CD14-positive monocyte (primary cell): Measurements from ENCODE around the gene PDE4B. TPM values are rescaled to one million over a fixed set of nuclear protein-coding genes. Genes with fewer than 3 reads are reported as not detected.
A peak's percentile ranks its signal among the peaks of the same experiment; 100 is the strongest.

Experiments
- DNase-seq, 3 donors: peaks; one replicate each; pipeline ENCODE4 v3.0.0-alpha.2; 2011 to 2022
- H2AFZ ChIP-seq: 2 replicates; pipeline ENCODE4 v1.6.0; 2012; ENCODE audit warnings: mild to moderate bottlenecking, low read depth, low read length, inconsistent platforms; ENCODE audit not compliant: insufficient read depth, poor library complexity, severe bottlenecking
- H3K27ac ChIP-seq, 2 donors: 1 replicate in 1 of 2; 2 replicates in 1 of 2; pipeline ENCODE4 v1.5.1; 2012 to 2013; ENCODE audit warnings: low read length in 2 of 2, control low read depth in 1 of 2, inconsistent platforms in 1 of 2, low read depth in 1 of 2, mild to moderate bottlenecking in 1 of 2
- H3K27me3 ChIP-seq, 2 donors: one replicate each; pipeline versions ENCODE4 v1.6.0 to v1.6.1; 2011 to 2013; ENCODE audit warnings: low read length in 2 of 2; ENCODE audit not compliant: control insufficient read depth in 2 of 2, insufficient read depth in 2 of 2
- H3K36me3 ChIP-seq, 2 donors: replicated peaks in 1 of 2; 1 replicate in 1 of 2; 2 replicates in 1 of 2; pipeline versions ENCODE4 v1.5.1 to v1.6.1; 2012 to 2013; ENCODE audit warnings: low read length in 2 of 2, control low read depth in 1 of 2, inconsistent platforms in 1 of 2, mild to moderate bottlenecking in 1 of 2; ENCODE audit not compliant: insufficient read depth in 2 of 2, control insufficient read depth in 1 of 2
- H3K4me1 ChIP-seq, 2 donors: 1 replicate in 1 of 2; 2 replicates in 1 of 2; pipeline versions ENCODE4 v1.5.1 to v1.6.1; 2012 to 2013; ENCODE audit warnings: low read length in 2 of 2, control low read depth in 1 of 2, inconsistent platforms in 1 of 2, mild to moderate bottlenecking in 1 of 2, moderate library complexity in 1 of 2; ENCODE audit not compliant: insufficient read depth in 2 of 2, control insufficient read depth in 1 of 2
- H3K4me2 ChIP-seq: replicated peaks from 2 replicates; pipeline ENCODE3; 2012; ENCODE audit warnings: low read length, moderate library complexity, mild to moderate bottlenecking; ENCODE audit not compliant: poor library complexity, severe bottlenecking; ENCODE audit errors: extremely low read depth
- H3K4me3 ChIP-seq, 3 experiments: fragments of 200-600 bp in 1 of 3; sonication (generic) in 1 of 3; replicated peaks in 1 of 3; 1 replicate in 2 of 3; 2 replicates in 1 of 3; pipeline ENCODE4 v1.5.1; 2011 to 2013; ENCODE audit warnings: low read length in 3 of 3, mild to moderate bottlenecking in 3 of 3, control low read depth in 2 of 3, low read depth in 2 of 3, inconsistent platforms in 1 of 3, moderate library complexity in 1 of 3
- H3K79me2 ChIP-seq: 2 replicates; pipeline ENCODE4 v1.6.0; 2012; ENCODE audit warnings: mild to moderate bottlenecking, control low read depth, inconsistent platforms, low read length, moderate library complexity; ENCODE audit not compliant: insufficient read depth
- H3K9ac ChIP-seq: 2 replicates; pipeline ENCODE4 v1.6.0; 2017; ENCODE audit warnings: low read length, mild to moderate bottlenecking; ENCODE audit not compliant: insufficient read depth, poor library complexity, severe bottlenecking
- H3K9me3 ChIP-seq, 2 donors: replicated peaks in 1 of 2; 1 replicate in 1 of 2; 2 replicates in 1 of 2; pipeline versions ENCODE4 v1.5.1 to v1.6.1; 2012 to 2013; ENCODE audit warnings: low read length in 2 of 2, control low read depth in 1 of 2; ENCODE audit not compliant: control insufficient read depth in 1 of 2, insufficient read depth in 1 of 2
- H4K20me1 ChIP-seq: 2 replicates; pipeline ENCODE4 v1.6.0; 2012; ENCODE audit warnings: mild to moderate bottlenecking, low read length, control low read depth, moderate library complexity; ENCODE audit not compliant: insufficient read depth
- H3K27ac Mint-ChIP-seq, 7 donors: one replicate each; pipeline ENCODE4 v1.8.0; 2020; ENCODE audit warnings: mild to moderate bottlenecking in 7 of 7, mixed read lengths in 7 of 7, moderate library complexity in 6 of 7, inconsistent platforms in 2 of 7
- H3K27me3 Mint-ChIP-seq, 3 donors: one replicate each; pipeline ENCODE4 v1.8.0; 2021 to 2022; ENCODE audit warnings: low read depth in 3 of 3, mild to moderate bottlenecking in 3 of 3, mixed read lengths in 3 of 3, moderate library complexity in 3 of 3, inconsistent platforms in 1 of 3
- H3K36me3 Mint-ChIP-seq, 2 donors: one replicate each; pipeline ENCODE4 v1.8.0; 2020; ENCODE audit warnings: mixed read lengths in 2 of 2, inconsistent platforms in 1 of 2, mild to moderate bottlenecking in 1 of 2
- H3K4me1 Mint-ChIP-seq: one replicate; pipeline ENCODE4 v1.8.0; 2020; ENCODE audit warnings: mild to moderate bottlenecking, mixed read lengths
- H3K4me3 Mint-ChIP-seq, 2 donors: one replicate each; pipeline ENCODE4 v1.8.0; 2020; ENCODE audit warnings: mild to moderate bottlenecking in 2 of 2, mixed read lengths in 2 of 2, moderate library complexity in 1 of 2
- H3K9me3 Mint-ChIP-seq, 7 donors: one replicate each; pipeline ENCODE4 v1.8.0; 2020 to 2022; ENCODE audit warnings: mixed read lengths in 7 of 7, mild to moderate bottlenecking in 6 of 7, moderate library complexity in 6 of 7, inconsistent platforms in 2 of 7
- whole genome bisulfite sequencing: methylation state at CpG from one replicate; pipeline ENCODE4 v1.1.5; 2013; ENCODE audit warnings: missing lambda C conversion rate; ENCODE audit not compliant: insufficient coverage; 5-methylcytosine and 5-hydroxymethylcytosine counted together
- intact Hi-C, 2 donors: fragments of 100-400 bp; cut with micrococcal nuclease; formaldehyde crosslinking; loops; one replicate each; pipeline versions ENCODE4 v1.15.0 to v1.15.1; 2023
- polyA plus RNA-seq, 3 donors: library from polyadenylated mRNA; depleted of rRNA in 1 of 3; unstranded in 2 of 3; stranded (reverse) in 1 of 3; fragments of 300-500 nt in 2 of 3; fragments of >200 nt in 1 of 3; fragmentation: Illumina TruSeq in 2 of 3; gene quantifications; 1 replicate in 2 of 3; 2 replicates in 1 of 3; pipeline ENCODE4 v1.2.3, GENCODE V29; 2012 to 2021
- TF ChIP-seq, protein P1 (sequence below): fragments of 200-600 bp; IDR thresholded peaks from one replicate; pipeline ENCODE4 v1.8.0; 2022; ENCODE audit warnings: antibody characterized with exemption, mild to moderate bottlenecking

Gene PDE4B
- polyA plus RNA-seq, 3 donors, result 17.2 to 52.8 (median 25.2) TPM

- TF ChIP-seq, protein P1, sequence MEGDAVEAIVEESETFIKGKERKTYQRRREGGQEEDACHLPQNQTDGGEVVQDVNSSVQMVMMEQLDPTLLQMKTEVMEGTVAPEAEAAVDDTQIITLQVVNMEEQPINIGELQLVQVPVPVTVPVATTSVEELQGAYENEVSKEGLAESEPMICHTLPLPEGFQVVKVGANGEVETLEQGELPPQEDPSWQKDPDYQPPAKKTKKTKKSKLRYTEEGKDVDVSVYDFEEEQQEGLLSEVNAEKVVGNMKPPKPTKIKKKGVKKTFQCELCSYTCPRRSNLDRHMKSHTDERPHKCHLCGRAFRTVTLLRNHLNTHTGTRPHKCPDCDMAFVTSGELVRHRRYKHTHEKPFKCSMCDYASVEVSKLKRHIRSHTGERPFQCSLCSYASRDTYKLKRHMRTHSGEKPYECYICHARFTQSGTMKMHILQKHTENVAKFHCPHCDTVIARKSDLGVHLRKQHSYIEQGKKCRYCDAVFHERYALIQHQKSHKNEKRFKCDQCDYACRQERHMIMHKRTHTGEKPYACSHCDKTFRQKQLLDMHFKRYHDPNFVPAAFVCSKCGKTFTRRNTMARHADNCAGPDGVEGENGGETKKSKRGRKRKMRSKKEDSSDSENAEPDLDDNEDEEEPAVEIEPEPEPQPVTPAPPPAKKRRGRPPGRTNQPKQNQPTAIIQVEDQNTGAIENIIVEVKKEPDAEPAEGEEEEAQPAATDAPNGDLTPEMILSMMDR, result no peak
- DNase-seq, result peak; percentile 31 to 55 (median 43)
- H3K9me3 ChIP-seq, result no peaks in the 10 kb centered on the region
- H3K9ac ChIP-seq, result peak overlapping the region; percentile 24
- peaks cover 0 to 1% (median 0%) of the 10 kb centered on the region in 3 donors for H3K27me3 Mint-ChIP-seq
- H3K36me3 ChIP-seq, result peaks cover 15 to 23% of the 10 kb centered on the region in 2 donors
- intact Hi-C loops, result loop anchor here (5.0 to 10.0 kb wide), 2 partner anchors 36 to 118 kb away; no protein-coding TSS in a partner anchor
- peak overlapping the region; percentile 90 to 98 (median 94) for H3K27ac Mint-ChIP-seq
- peak overlapping the region; percentile 81 to 85 for H3K27ac ChIP-seq
- peak overlapping the region; percentile 7 to 75 for H3K4me3 Mint-ChIP-seq
- no peaks in the 10 kb centered on the region for H4K20me1 ChIP-seq
- H3K79me2 ChIP-seq, result no peaks in the 10 kb centered on the region
- no peaks in the 10 kb centered on the region for H3K9me3 Mint-ChIP-seq
- WGBS, result 0% methylated on average over 2 of the region's 4 CpGs
- H3K4me3 ChIP-seq, result peak overlapping the region in 2 of 3 experiments; percentile 16 to 58
- H3K27me3 ChIP-seq, result no peaks in the 10 kb centered on the region
- H3K4me1 ChIP-seq, result peaks cover 68 to 77% of the 10 kb centered on the region in 2 donors
- no peak overlapping the region for H2AFZ ChIP-seq
- H3K4me1 Mint-ChIP-seq, result peaks cover 70% of the 10 kb centered on the region
- H3K4me2 ChIP-seq, result peak overlapping the region; percentile 66
- peaks cover 38 to 40% of the 10 kb centered on the region in 2 donors for H3K36me3 Mint-ChIP-seq
Observed at GRCh38 chr1:66373157-66373591, 580.5 kb downstream of the PDE4B start.

GRCh38 chr1:66374148-66374547 lies 581.5 kb downstream of the PDE4B start:
- Histone ChIP-seq H3K27me3 (no peaks in the 10 kb centered on the region), H3K79me2 (no peaks in the 10 kb centered on the region), H3K36me3 (peaks cover 6 to 13% of the 10 kb centered on the region in 2 donors), H3K4me3 (peak overlapping the region in 1 of 3 experiments; percentile 58), H3K9me3 (no peaks in the 10 kb centered on the region), H2AFZ (no peak overlapping the region), H3K27ac (peak overlapping the region; percentile 79 to 81), H4K20me1 (no peaks in the 10 kb centered on the region), H3K4me2 (peak overlapping the region; percentile 66), H3K9ac (no peak overlapping the region), H3K4me1 (peaks cover 68 to 79% of the 10 kb centered on the region in 2 donors)
- Mint-ChIP-seq H3K9me3 (no peaks in the 10 kb centered on the region), H3K4me3 (no peak overlapping the region), H3K36me3 (peaks cover 28 to 30% of the 10 kb centered on the region in 2 donors), H3K27me3 (peaks cover 0 to 1% (median 0%) of the 10 kb centered on the region in 3 donors), H3K27ac (peak overlapping the region; percentile 84 to 98 (median 94)), H3K4me1 (peaks cover 71% of the 10 kb centered on the region)
- TF ChIP-seq, protein P1, result no peak
- peak; percentile 29 to 68 (median 46) for DNase-seq
- no CpG with 5 or more reads among the region's 2 CpGs for WGBS
- intact Hi-C loops, result loop anchor here (5.0 to 10.0 kb wide), 2 partner anchors 37 to 119 kb away; no protein-coding TSS in a partner anchor
